ENCODE data around the gene GGA3.
"Not testable (repeated sequence)": the region's sequence is repeated elsewhere in the genome, so short reads cannot be mapped to it uniquely, and the experiment has no call there.

The GGA3 gene

GRCh38 chr17:75261336-75262111 is at the start of gene GGA3, which contains the start of gene MRPS7:
TSS of gene GGA3 (minus strand) at chr17:75261606. CDS start at chr17:75261587, 19 bp downstream.
TSS of gene MRPS7 (plus strand) at chr17:75261879. CDS start at chr17:75261901, 22 bp downstream.
- DNase-seq, result peak; percentile 95

- peak; percentile 50 for DNase-seq
Observed at GRCh38 chr17:75308732-75309629, 47.6 kb upstream of the GGA3 start.

GRCh38 chr17:75307957-75308731 is 46.7 kb upstream of the GGA3 start:
- no peak for DNase-seq

GRCh38 chr17:75301502-75302206 is 40.2 kb upstream of the GGA3 start:
- DNase-seq, result peak; percentile 95

GRCh38 chr17:75301049-75301448 is 39.6 kb upstream of the GGA3 start:
- peak; percentile 95 for DNase-seq

- no peak for DNase-seq
Observed at GRCh38 chr17:75300280-75300679, 38.9 kb upstream of the GGA3 start.

GRCh38 chr17:75295201-75296158 is 34.1 kb upstream of the GGA3 start:
- peak; percentile 97 for DNase-seq

- peak; percentile 79 for DNase-seq
Observed at GRCh38 chr17:75292810-75293448, 31.5 kb upstream of the GGA3 start.

GRCh38 chr17:75289832-75290337 is 28.5 kb upstream of the GGA3 start:
- peak; percentile 89 for DNase-seq

GRCh38 chr17:75289115-75289831 is 27.9 kb upstream of the GGA3 start, which contains the start of gene SLC25A19:
TSS of gene SLC25A19 (minus strand) at chr17:75289433. CDS start at chr17:75286764, 2,669 bp downstream.
- DNase-seq, result peak; percentile 99

GRCh38 chr17:75288770-75289114 is 27.3 kb upstream of the GGA3 start:
- DNase-seq, result no peak

GRCh38 chr17:75288359-75288758 is 27.0 kb upstream of the GGA3 start:
- DNase-seq, result no peak

- no peak for DNase-seq
Observed at GRCh38 chr17:75287221-75287620, 25.8 kb upstream of the GGA3 start.

- no peak for DNase-seq
Observed at GRCh38 chr17:75285123-75285522, 23.7 kb upstream of the GGA3 start.

GRCh38 chr17:75280189-75280588 is 18.8 kb upstream of the GGA3 start:
- DNase-seq, result not testable (repeated sequence)

- no peak for DNase-seq
Observed at GRCh38 chr17:75277664-75278071, 16.3 kb upstream of the GGA3 start.

- no peak for DNase-seq
Observed at GRCh38 chr17:75273977-75274708, 12.7 kb upstream of the GGA3 start.

- no peak for DNase-seq
Observed at GRCh38 chr17:75272848-75273184, 11.4 kb upstream of the GGA3 start.
